ENCODE measurements around the gene KRTAP3-2.
"Not testable (repeated sequence)": the region's sequence is repeated elsewhere in the genome, so short reads cannot be mapped to it uniquely, and the experiment has no call there.

The KRTAP3-2 gene

DNA sequence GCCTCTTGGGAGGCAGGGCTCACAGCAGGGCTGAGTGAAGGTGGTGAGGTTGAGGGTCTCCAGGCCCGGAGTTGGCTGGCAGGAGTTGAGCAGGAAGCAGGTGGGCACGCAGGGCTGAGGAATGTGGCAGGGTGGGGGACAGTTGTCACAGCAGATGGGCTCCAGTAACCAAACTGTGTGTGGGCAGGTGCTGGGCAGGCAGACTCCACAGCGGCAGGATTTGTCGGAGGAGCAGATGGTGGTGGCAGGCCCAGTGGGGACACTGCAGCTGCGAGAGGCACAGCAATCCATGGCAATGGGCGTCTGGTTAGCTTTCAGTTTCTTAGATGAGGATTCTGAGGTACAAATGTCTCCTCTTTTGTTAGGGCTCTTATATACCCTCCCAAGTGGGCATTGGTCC lies at the start of gene KRTAP3-2:
TSS of gene KRTAP3-2 (minus strand) at position 344 of the 400 bp plus-strand sequence. CDS start at position 291, 53 bp downstream.
- DNase-seq: not testable (repeated sequence)

DNA sequence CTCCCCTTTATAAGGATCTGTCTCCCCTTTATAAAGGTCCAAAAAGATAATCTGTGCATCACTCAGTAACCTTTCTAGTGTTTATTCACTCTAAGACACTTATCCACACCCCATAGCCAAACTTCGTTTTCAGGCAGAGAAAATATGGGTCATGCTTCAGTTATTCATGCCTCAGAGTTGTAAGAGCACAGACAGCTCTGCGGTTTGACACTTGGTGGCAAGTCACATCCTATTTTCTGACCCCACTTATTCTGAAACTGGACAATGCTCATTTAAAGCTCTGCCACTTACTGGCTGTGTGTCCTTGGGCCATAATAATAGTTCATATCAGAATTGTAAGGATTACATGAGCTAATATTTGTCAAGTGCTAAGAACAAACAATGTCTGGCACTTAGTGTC lies 49.4 kb upstream of the KRTAP3-2 start:
- peak; percentile 95 for DNase-seq

DNA sequence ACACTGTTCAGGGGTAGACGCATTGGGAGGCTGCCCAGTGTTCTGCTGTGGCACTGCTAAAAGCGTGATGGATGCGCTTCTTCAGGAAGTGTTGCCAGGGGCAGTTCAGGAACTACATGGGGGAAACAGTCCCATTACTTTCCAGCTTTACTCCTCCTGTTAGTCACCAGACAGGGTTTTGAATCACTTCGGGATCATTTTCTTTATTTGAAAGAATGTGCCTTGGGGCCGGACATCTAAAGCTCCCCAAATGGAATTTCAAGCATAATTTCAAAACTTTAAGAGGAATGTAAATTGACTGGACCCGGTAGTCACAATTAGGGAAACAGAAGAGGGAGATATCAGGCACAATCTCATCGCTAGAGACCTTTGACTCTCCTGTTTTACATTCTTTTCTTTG lies 48.7 kb upstream of the KRTAP3-2 start:
- DNase-seq: peak; percentile 95

DNA sequence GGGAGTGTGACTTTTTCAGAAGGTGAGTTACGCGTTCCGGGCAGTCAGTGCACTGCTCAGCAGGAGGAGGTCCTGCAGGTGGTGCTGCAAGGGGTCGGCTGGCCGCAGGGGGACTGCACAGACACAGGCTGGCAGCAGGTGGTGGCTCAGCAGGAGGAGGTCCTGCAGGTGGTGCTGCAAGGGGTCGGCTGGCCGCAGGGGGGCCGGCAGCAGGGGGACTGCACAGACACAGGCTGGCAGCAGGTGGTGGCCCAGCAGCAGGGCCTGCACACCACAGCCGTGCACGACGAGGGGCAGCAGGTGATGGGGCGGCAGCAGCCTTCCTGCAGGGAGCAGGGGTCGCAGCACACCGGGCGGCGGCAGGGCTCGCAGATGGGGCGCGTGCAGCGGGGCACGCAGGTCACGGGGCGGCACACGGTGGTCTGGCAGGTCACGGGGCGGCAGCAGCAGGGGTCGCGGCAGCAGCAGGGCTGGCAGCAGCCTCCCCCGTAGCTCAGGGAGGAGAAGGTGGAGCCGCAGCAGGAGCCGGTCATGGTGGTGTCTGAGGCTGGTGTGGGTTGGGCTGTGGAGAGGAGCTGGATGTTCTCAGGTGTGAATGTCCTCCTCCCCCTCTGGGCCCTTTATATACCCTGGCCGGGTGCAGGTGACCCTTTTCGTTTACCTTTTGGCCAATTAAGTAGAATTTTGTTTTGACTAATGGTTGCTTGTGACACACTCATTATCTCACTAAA lies 47.2 kb upstream of the KRTAP3-2 start, which contains the start of gene KRTAP2-1:
TSS of gene KRTAP2-1 (minus strand) at position 582 of the 731 bp plus-strand sequence. CDS start at position 533, 49 bp downstream.
- DNase-seq: not testable (repeated sequence)

DNA sequence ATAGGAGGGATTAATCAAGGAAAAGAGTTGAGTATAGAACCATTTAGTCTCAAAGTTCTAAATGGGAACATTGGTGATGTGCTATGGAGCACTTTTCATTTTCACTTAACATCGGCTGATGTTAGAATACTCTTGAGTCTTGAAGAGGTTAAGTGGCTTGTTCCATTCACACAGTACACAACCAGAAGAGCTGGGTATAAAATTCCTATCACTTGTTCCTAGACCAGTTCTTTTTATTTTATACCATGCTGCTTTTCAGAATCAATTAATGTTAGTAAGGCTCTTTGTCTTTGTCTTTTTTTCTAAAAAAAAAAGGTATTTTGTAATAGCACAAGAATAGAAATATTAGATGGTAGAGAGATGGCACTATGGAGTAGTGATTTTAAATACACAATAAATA lies 43.2 kb upstream of the KRTAP3-2 start:
- no peak for DNase-seq

DNA sequence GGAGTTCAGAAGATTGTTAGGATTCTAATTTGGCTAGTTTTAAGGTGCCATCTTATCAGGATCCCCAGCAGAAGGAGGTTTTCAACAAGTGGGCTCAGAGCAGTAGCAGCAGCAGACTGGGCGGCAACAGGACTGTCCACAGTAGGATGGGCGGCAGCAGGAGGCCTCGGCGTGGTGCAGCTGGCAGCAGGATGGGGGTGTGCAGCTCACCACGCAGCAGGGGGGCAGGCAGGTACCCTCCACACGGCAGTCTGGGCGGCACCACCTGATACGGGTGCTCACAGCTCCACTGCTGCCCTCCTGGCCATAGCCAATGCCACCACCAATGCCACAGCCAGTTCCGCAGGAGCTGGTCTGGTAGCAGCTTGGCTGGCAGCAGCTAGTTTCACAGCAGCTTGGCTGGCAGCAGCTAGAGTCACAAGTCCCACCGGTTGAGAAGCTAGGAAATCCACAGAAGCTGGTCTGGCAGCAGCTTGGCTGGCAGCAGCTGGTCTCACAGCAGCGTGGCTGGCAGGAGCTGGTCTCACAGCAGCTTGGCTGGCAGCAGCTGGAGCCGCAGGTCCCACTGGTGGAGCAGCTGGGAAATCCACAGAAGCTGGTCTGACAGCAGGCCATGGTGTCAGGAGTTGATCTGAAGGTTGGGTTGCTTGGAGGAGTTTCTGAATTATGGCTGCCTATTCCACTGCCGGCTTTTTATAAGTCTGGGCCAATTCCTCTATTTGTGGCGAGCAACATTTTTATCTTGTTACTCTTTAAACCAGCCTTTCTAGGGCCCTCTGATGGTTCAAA lies 41.3 kb upstream of the KRTAP3-2 start, which contains the start of gene KRTAP1-1:
TSS of gene KRTAP1-1 (minus strand) at position 668 of the 789 bp plus-strand sequence. CDS start at position 615, 53 bp downstream.
- not testable (repeated sequence) for DNase-seq

DNA sequence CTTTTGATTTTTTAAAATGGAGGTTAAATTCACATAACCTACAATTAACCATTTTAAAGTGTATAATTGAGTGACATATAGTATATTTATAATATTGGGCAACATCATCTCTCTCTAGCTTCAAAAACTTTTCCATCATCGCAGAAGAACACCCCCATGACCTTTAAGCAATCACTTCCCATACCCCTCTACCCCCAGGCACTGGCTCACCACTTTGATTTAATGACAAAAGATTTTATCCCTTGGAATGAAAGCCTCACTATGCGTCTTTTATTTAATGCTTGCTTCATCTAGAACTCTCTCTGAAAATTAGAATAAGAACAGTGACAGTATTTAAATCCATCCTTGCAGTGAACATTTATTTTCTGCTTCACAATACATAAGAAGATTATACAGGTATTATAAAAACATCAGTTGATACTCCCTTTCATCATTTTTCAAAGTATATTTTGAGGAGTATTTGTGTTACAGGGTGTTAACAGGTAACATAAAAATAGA lies 38.2 kb upstream of the KRTAP3-2 start:
- no peak for DNase-seq

DNA sequence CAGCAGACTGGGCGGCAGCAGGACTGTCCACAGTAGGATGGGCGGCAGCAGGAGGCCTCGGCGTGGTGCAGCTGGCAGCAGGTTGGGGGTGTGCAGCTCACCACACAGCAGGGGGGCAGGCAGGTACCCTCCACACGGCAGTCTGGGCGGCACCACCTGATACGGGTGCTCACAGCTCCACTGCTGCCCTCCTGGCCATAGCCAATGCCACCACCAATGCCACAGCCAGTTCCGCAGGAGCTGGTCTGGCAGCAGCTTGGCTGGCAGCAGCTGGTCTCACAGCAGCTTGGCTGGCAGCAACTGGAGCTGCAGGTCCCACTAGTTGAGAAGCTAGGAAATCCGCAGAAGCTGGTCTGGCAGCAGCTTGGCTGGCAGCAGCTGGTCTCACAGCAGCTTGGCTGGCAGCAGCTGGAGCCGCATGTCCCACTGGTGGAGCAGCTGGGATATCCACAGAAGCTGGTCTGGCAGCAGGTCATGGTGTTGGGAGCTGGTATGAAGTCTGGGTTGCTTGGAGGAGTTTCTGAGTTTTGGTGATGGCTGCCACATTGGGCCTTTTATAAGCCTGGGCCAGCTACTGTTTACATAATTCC lies 34.7 kb upstream of the KRTAP3-2 start, which contains the start of gene KRTAP1-3:
TSS of gene KRTAP1-3 (minus strand) at position 529 of the 590 bp plus-strand sequence. CDS start at position 476, 53 bp downstream.
- not testable (repeated sequence) for DNase-seq

DNA sequence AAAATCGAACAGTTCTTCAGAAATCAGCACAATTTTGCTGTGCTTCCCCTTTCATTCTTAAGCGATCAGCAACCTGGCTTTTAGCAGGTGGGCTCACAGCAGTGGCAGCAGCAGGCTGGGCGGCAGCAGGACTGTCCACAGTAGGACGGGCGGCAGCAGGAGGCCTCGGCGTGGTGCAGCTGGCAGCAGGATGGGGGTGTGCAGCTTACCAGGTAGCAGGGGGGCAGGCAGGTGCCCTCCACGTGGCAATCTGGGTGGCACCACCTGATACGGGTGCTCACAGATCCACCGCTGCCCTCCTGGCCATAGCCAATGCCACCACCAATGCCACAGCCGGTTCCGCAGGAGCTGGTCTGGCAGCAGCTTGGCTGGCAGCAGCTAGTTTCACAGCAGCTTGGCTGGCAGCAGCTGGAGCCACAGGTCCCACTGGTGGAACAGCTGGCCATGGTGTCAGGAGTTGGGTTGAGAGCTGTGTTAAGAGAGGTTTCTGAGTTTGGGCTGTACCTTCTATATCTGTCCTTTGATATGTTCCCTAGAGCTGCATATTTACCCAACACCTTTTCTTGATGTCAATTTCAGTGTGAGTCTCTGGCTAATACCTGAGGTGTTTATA lies 30.0 kb upstream of the KRTAP3-2 start, which contains the start of gene KRTAP1-4:
TSS of gene KRTAP1-4 (minus strand) at position 563 of the 613 bp plus-strand sequence. CDS start at position 446, 117 bp downstream.
- no peak for DNase-seq

DNA sequence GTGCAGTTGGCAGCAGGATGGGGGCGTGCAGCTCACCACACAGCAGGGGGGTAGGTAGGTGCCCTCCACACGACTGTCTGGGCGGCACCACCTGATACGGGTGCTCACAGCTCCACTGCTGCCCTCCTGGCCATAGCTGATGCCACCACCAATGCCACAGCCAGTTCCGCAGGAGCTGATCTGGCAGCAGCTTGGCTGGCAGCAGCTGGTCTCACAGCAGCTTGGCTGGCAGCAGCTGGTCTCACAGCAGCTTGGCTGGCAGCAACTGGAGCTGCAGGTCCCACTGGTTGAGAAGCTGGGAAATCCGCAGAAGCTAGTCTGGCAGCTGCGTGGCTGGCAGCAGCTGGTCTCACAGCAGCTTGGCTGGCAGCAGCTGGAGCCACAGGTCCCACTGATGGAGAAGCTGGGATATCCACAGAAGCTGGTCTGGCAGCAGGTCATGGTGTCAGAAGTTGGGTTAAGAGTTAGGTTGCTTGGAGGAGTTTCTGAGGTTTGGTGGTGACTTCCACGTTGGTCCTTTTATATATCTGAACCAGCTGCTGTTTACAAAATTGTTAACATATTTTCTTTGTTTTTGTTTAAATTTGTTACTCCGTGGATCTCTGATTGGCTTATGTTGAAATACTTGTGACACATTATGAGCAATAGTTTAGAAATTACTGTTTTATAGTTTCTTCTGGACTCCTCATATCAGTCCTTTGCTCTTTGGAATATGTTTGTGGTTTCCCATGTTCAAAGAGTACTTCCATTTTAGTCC lies 27.2 kb upstream of the KRTAP3-2 start, which contains the start of gene KRTAP1-5:
TSS of gene KRTAP1-5 (minus strand) at position 494 of the 757 bp plus-strand sequence. CDS start at position 441, 53 bp downstream.
- DNase-seq: peak; percentile 90

DNA sequence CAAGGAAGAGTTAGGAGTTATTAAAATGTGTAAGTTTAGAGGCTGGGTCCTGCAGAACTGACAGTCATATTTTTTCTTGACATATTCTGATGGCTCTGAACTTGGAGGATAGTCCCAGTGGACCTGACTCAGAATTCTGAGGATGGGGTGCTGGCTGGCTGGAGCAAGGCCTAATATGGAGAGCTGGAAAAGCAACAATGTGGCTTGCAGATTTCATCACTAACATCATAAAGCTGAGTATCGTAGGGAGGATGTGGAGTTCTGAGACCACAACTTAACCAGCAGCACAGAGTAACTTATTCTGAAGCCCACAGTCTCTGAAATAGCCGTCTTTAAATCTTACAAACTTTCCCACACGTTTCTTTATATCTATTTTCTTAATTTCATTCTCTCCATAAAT lies 25.0 kb upstream of the KRTAP3-2 start:
- DNase-seq: no peak

DNA sequence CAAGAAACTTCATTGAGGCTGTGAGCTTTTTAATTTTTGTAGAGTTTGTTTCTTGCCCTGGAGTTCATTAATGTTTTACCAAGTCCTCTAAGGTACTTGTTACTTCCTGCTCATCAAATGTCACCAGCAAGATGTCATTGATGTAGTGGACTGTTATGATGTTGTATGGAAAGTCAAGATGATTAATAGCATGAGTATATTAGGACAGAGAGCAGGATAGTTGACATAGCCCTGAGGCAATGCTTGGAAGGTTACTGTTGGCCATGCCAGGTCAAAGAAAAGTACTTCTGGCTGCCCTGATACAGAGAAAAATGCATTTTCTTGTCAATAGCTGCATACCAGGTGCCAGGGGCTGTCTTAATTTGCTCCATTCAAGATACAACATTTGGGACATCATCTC lies 20.6 kb upstream of the KRTAP3-2 start:
- DNase-seq: peak; percentile 32

DNA sequence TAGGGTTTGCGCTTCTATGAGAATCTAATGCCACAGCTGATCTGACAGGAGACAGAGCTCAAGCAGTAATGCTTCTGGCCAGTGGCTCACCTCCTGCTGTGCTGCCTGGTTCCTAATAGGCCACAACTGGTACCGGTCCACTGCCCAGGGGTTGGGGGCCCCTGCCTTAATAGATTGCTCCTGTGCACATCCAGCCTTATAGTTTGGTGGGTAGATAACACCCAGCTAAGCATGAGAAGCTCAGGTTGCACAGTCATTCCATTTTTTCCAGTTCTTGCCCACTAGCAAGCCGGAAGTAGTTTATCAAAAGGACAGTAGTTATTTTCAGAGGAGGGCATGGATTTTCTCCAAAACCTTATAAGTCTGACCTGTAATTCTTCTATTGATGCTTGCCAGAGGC lies 19.7 kb upstream of the KRTAP3-2 start:
- no peak for DNase-seq

DNA sequence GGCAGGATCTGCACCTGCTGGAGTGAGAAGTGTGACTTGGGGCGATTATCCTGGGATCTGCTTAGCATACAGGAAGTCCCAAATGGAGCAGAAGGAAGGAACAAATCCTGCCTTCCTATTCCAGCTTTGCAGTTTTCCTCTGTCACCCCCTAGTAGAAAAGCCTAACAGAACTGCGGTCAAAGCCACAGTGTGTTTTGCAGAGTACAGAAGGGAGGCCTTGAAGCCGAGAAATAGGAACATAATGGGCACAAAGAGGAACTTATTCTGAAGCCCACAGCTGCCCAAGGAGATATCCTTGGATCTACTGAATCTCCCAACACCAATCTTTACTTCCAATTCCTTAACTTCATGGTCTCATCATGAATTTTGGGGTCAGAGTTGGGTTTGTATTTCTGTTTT lies 18.8 kb upstream of the KRTAP3-2 start:
- DNase-seq: no peak

DNA sequence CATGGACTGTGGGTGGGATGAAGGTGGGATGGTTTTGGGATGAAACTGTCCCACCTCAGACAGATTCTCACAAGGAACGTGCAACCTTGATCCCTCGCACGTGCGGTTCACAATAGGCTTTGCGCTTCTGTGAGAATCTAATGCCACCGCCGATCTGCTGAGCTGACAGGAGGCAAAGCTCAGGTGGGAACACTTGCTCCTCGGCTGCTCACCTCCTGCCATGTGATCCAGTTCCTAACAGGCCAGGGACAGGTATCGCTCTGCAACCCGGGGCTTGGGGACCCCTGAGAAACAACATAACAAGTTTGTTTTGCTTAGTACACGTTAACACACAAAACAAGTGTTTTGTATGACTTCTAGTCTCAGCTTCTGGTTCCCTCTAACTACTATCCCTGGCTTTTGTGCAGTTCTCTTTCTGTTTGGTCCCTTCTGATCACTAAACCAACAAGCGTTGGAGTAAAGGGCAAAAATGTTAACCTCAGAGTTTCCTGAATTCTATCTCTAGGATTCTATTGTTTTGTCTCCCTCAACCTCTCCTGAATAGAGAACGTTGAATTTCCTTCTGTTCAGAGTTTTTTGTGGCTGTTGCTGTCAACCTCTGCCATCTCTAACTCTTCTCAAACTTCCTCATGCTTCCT lies 17.0 kb upstream of the KRTAP3-2 start:
- DNase-seq: no peak

DNA sequence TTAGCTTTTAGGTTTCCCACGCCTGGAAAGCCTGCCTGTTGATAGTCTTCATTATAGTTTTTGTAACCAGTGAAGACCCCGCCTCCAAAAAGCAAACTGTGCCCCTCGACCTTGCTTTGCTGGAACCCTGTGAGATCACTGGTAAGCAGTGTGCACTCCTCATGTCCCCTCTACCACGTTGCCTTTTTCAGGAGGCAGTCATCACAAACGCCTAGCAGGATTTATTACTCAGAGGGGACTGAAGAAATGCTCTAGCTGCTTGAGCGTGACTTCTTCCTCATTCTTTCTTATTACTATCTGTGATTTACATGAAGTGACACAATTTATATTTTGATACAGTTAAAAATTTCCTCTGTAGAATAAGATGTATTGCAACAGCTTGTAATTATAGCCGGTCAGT lies 15.7 kb upstream of the KRTAP3-2 start:
- no peak for DNase-seq

DNA sequence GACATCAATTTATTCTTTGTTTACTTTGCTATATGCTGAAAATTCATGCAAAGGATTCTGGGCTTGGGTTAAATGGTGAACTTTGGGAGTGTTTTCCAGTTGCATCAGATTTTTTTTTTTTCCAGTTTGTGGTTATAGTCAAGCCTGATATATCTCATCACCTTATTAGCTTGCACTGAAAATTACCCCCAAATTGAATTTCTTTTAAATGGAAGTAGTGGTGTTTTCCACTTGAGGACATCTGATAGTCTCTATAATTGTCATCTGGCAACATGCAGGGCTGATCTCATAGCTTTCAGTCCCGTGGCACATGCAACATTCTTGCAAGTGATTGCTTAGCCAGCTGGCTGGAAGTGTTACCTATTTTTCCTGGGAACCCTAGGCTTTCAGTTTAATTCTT lies 13.9 kb upstream of the KRTAP3-2 start:
- peak; percentile 51 for DNase-seq

DNA sequence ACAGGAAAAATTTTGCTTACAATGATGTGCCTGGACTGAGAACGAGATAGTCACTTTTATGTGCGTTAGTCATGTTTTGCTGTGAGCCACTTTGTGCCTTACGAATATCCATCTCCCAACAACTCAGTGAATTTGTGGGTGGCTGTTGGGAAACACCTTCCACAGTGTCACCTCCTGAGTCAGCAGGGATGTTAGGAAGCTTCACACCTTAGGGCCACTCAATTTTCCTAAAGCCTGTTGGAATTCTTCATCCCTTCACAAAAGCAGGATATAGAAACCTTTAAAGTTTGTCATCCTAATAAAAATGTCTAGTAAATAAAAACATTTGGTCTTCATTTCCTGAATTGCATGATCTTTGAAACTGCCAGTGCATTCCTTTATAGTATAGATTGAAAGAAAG lies 13.5 kb upstream of the KRTAP3-2 start:
- DNase-seq: peak; percentile 70

DNA sequence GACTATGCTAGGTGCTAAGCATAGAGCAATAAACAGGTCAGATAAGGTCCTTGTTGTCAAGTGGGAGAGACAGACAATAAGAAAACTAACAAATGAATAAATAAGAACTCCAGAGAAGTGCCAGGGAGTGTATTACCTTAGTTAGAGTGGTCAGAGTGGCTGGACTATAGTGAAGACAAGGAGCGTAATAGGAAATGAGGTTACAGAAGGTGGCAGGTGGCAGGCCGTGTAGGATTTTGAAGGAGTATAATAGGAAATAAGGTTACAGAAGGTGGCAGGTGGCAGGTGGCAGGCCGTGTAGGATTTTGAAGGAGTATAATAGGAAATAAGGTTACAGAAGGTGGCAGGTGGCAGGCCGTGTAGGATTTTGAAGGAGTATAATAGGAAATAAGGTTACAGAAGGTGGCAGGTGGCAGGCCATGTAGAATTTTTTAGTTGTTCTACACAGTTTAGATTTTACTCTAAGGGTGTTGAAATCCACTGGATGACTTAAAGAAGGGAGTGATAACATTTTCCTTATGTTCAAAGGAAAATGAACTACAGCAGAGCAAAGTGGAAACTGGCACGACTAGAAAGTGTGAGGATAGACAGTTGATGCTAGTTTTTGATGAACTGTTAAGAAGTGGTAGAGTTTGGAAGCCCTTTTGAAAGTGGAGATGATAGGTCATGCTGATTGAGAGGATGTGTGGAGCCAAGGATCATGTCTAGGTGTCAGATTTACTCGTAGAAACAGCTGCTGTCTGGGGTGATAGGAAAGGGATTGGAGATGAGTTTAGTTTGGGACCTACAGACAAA lies 12.8 kb upstream of the KRTAP3-2 start:
- no peak for DNase-seq

DNA sequence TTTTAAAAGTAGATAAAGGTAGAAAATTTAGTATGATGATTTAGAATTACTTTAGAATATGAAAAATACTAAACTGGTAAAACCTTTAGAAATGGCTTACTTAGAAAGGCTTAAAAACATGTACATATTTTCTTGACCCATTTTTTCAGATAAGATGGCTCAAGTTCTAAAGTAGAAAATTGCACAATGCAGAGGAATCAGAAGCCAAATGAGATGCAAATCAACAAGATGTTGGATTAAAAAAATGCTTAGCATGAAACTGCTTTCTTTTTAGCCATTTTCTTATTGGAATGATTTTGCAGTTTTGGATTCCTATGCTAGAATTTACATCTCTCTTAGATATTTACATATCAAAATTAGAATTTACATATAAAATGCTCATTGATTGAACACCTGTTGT lies 10.7 kb upstream of the KRTAP3-2 start:
- no peak for DNase-seq

Measured in EL (cell line).